Osteocyte (in vitro differentiated cells): ENCODE measurements around the gene DEGS2. TPM values are rescaled to one million over a fixed set of nuclear protein-coding genes. Genes with fewer than 3 reads are reported as not detected.
"Not testable (repeated sequence)": the region's sequence is repeated elsewhere in the genome, so short reads cannot be mapped to it uniquely, and the experiment has no call there.

Source experiments
- DNase-seq: peaks from one replicate; pipeline ENCODE4 v3.0.0; 2021; ENCODE audit warnings: mixed read lengths; ENCODE audit not compliant: unreplicated experiment; ENCODE audit errors: extremely low spot score
- H3K27ac Mint-ChIP-seq: one replicate; pipeline ENCODE4 v1.8.0; 2021; ENCODE audit warnings: mild to moderate bottlenecking, mixed read lengths; ENCODE audit not compliant: unreplicated experiment
- H3K27me3 Mint-ChIP-seq: one replicate; pipeline ENCODE4 v1.8.0; 2021; ENCODE audit warnings: mixed read lengths; ENCODE audit not compliant: unreplicated experiment
- H3K36me3 Mint-ChIP-seq: one replicate; pipeline ENCODE4 v1.8.0; 2021; ENCODE audit warnings: mixed read lengths; ENCODE audit not compliant: unreplicated experiment
- H3K4me1 Mint-ChIP-seq: one replicate; pipeline ENCODE4 v1.8.0; 2021; ENCODE audit warnings: mixed read lengths; ENCODE audit not compliant: unreplicated experiment
- H3K4me3 Mint-ChIP-seq: one replicate; pipeline ENCODE4 v1.8.0; 2021; ENCODE audit warnings: mild to moderate bottlenecking, moderate library complexity, mixed read lengths; ENCODE audit not compliant: unreplicated experiment
- H3K9me3 Mint-ChIP-seq: one replicate; pipeline ENCODE4 v1.8.0; 2021; ENCODE audit warnings: mixed read lengths; ENCODE audit not compliant: unreplicated experiment
- total RNA-seq: library from RNA; stranded (reverse); gene quantifications from 2 replicates; pipeline ENCODE4 v1.2.1, GENCODE V29; 2021
- TF ChIP-seq, protein P1 (sequence below): fragments of 200-600 bp; sonication (generic); IDR thresholded peaks from 2 replicates; pipeline ENCODE4 v1.5.0; 2021; ENCODE audit warnings: antibody characterized with exemption, mild to moderate bottlenecking, moderate library complexity

DEGS2 gene
- total RNA-seq, 1 donor from 2014 or later: 0.19 TPM

GRCh38 chr14:100187247-100187833 is 27.9 kb upstream of the DEGS2 start:
- H3K4me3 Mint-ChIP-seq: no peak overlapping the region
- peaks cover under 1% of the 10 kb centered on the region for H3K4me1 Mint-ChIP-seq
- H3K27me3 Mint-ChIP-seq: no peaks in the 10 kb centered on the region
- no peaks in the 10 kb centered on the region for H3K9me3 Mint-ChIP-seq
- TF ChIP-seq, protein P1, sequence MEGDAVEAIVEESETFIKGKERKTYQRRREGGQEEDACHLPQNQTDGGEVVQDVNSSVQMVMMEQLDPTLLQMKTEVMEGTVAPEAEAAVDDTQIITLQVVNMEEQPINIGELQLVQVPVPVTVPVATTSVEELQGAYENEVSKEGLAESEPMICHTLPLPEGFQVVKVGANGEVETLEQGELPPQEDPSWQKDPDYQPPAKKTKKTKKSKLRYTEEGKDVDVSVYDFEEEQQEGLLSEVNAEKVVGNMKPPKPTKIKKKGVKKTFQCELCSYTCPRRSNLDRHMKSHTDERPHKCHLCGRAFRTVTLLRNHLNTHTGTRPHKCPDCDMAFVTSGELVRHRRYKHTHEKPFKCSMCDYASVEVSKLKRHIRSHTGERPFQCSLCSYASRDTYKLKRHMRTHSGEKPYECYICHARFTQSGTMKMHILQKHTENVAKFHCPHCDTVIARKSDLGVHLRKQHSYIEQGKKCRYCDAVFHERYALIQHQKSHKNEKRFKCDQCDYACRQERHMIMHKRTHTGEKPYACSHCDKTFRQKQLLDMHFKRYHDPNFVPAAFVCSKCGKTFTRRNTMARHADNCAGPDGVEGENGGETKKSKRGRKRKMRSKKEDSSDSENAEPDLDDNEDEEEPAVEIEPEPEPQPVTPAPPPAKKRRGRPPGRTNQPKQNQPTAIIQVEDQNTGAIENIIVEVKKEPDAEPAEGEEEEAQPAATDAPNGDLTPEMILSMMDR: no peak
- DNase-seq: no peak
- no peak overlapping the region for H3K27ac Mint-ChIP-seq
- H3K36me3 Mint-ChIP-seq: no peaks in the 10 kb centered on the region

GRCh38 chr14:100181876-100182551 is 22.6 kb upstream of the DEGS2 start:
- not testable (repeated sequence) for H3K4me1 Mint-ChIP-seq, H3K4me3 Mint-ChIP-seq, H3K36me3 Mint-ChIP-seq, H3K9me3 Mint-ChIP-seq, H3K27me3 Mint-ChIP-seq, DNase-seq, H3K27ac Mint-ChIP-seq

- H3K27ac Mint-ChIP-seq, H3K36me3 Mint-ChIP-seq, H3K4me1 Mint-ChIP-seq, H3K27me3 Mint-ChIP-seq, DNase-seq, H3K9me3 Mint-ChIP-seq, H3K4me3 Mint-ChIP-seq: not testable (repeated sequence)
Measured at GRCh38 chr14:100180671-100181070, 21.2 kb upstream of the DEGS2 start.

- Mint-ChIP-seq H3K4me1 (no peaks in the 10 kb centered on the region), H3K36me3 (no peaks in the 10 kb centered on the region), H3K27ac (no peak overlapping the region), H3K4me3 (no peak overlapping the region), H3K27me3 (peaks cover 6% of the 10 kb centered on the region), H3K9me3 (no peaks in the 10 kb centered on the region)
- DNase-seq: no peak
- TF ChIP-seq, protein P1: no peak
Measured at GRCh38 chr14:100178691-100179090, 19.2 kb upstream of the DEGS2 start.

GRCh38 chr14:100176811-100177327 is 17.4 kb upstream of the DEGS2 start:
- TF ChIP-seq, protein P1: no peak
- Mint-ChIP-seq H3K4me3 (no peak overlapping the region), H3K27me3 (peaks cover 17% of the 10 kb centered on the region), H3K27ac (no peak overlapping the region), H3K36me3 (no peaks in the 10 kb centered on the region), H3K9me3 (no peaks in the 10 kb centered on the region), H3K4me1 (no peaks in the 10 kb centered on the region)
- DNase-seq: no peak

- H3K4me3 Mint-ChIP-seq: no peak overlapping the region
- no peak overlapping the region for H3K27ac Mint-ChIP-seq
- no peak for DNase-seq
- H3K4me1 Mint-ChIP-seq: no peaks in the 10 kb centered on the region
- H3K9me3 Mint-ChIP-seq: no peaks in the 10 kb centered on the region
- no peaks in the 10 kb centered on the region for H3K36me3 Mint-ChIP-seq
- TF ChIP-seq, protein P1: no peak
- peaks cover 25% of the 10 kb centered on the region for H3K27me3 Mint-ChIP-seq
Measured at GRCh38 chr14:100173353-100173752, 13.9 kb upstream of the DEGS2 start.
